ENCODE measurements around the gene IDH3A.
"Not testable (repeated sequence)": the region's sequence is repeated elsewhere in the genome, so short reads cannot be mapped to it uniquely, and the experiment has no call there.

The IDH3A gene

GRCh38 chr15:78129751-78130287 lies 19.3 kb upstream of the IDH3A start:
- no peak for DNase-seq (ENCODE audit: low read depth in 2 of 2)

GRCh38 chr15:78130466-78131294 lies 18.5 kb upstream of the IDH3A start:
- DNase-seq (ENCODE audit: low read depth in 2 of 2) = no peak

- DNase-seq (ENCODE audit: low read depth in 2 of 2) = peak; percentile 45 to 57
Observed at GRCh38 chr15:78131295-78132061, 17.7 kb upstream of the IDH3A start, which contains the start of gene CIB2. CIB2 (minus strand) TSS chr15:78131445; CDS start chr15:78131215, 230 bp downstream.

- no peak for DNase-seq (ENCODE audit: low read depth in 2 of 2)
Observed at GRCh38 chr15:78133801-78134200, 15.4 kb upstream of the IDH3A start.

GRCh38 chr15:78139578-78139977 lies 9.6 kb upstream of the IDH3A start:
- DNase-seq (ENCODE audit: low read depth in 2 of 2) = no peak

- DNase-seq (ENCODE audit: low read depth in 2 of 2) = no peak
Observed at GRCh38 chr15:78140292-78140691, 8.9 kb upstream of the IDH3A start.

- no peak for DNase-seq (ENCODE audit: low read depth in 2 of 2)
Observed at GRCh38 chr15:78142332-78142731, 6.8 kb upstream of the IDH3A start.

- DNase-seq (ENCODE audit: low read depth in 2 of 2) = no peak
Observed at GRCh38 chr15:78146425-78147154, 2.6 kb upstream of the IDH3A start.

- no peak for DNase-seq (ENCODE audit: low read depth in 2 of 2)
Observed at GRCh38 chr15:78147566-78147965, 1.6 kb upstream of the IDH3A start.

GRCh38 chr15:78148392-78149067 lies 632 bp upstream of the IDH3A start:
- DNase-seq (ENCODE audit: low read depth in 2 of 2) = no peak

GRCh38 chr15:78149805-78150751 lies 916 bp downstream of the IDH3A start:
- DNase-seq (ENCODE audit: low read depth in 2 of 2) = no peak

GRCh38 chr15:78151075-78151474 lies 1.9 kb downstream of the IDH3A start:
- not testable (repeated sequence) for DNase-seq (ENCODE audit: low read depth in 2 of 2)

GRCh38 chr15:78154955-78155354 lies 5.8 kb downstream of the IDH3A start:
- DNase-seq (ENCODE audit: low read depth in 2 of 2) = no peak

- no peak for DNase-seq (ENCODE audit: low read depth in 2 of 2)
Observed at GRCh38 chr15:78155355-78155939, 6.3 kb downstream of the IDH3A start.

- no peak for DNase-seq (ENCODE audit: low read depth in 2 of 2)
Observed at GRCh38 chr15:78156653-78157052, 7.5 kb downstream of the IDH3A start.

GRCh38 chr15:78157203-78157602 lies 8.0 kb downstream of the IDH3A start:
- no peak for DNase-seq (ENCODE audit: low read depth in 2 of 2)

- DNase-seq (ENCODE audit: low read depth in 2 of 2) = no peak
Observed at GRCh38 chr15:78159395-78159794, 10.2 kb downstream of the IDH3A start.

GRCh38 chr15:78162038-78162437 lies 12.9 kb downstream of the IDH3A start:
- DNase-seq (ENCODE audit: low read depth in 2 of 2) = no peak

GRCh38 chr15:78164010-78164409 lies 14.8 kb downstream of the IDH3A start:
- DNase-seq (ENCODE audit: low read depth in 2 of 2) = no peak
